Left lung (tissue), 10 donors: ENCODE results near the gene C10orf71. TPM values are rescaled to one million over a fixed set of nuclear protein-coding genes. Genes with fewer than 3 reads are reported as not detected.
A peak's percentile ranks its signal among the peaks of the same experiment; 100 is the strongest.

Experiments
- ATAC-seq: fragments of 200-7000 bp; cut with Tn5 transposase; one replicate; pipeline ENCODE4 v1.9.1; 2020; ENCODE audit warnings: moderate library complexity
- DNase-seq, 4 donors: peaks; one replicate each; pipeline ENCODE4 v3.0.0-alpha.2; 2013 to 2020
- H3K27ac ChIP-seq, 2 donors: fragments of 200-600 bp; sonication (generic) in 1 of 2; one replicate each; pipeline versions ENCODE4 v1.5.0 to v1.8.0; 2020 to 2021
- H3K27me3 ChIP-seq, 2 donors: fragments of 200-600 bp; sonication (generic) in 1 of 2; one replicate each; pipeline versions ENCODE4 v1.5.0 to v1.8.0; 2020 to 2021
- H3K36me3 ChIP-seq, 2 donors: fragments of 200-600 bp; sonication (generic) in 1 of 2; one replicate each; pipeline versions ENCODE4 v1.5.0 to v1.8.0; 2020 to 2021
- H3K4me1 ChIP-seq, 2 donors: fragments of 200-600 bp; one replicate each; pipeline ENCODE4 v1.8.0; 2021
- H3K4me3 ChIP-seq, 2 donors: fragments of 200-600 bp; sonication (generic) in 1 of 2; one replicate each; pipeline versions ENCODE4 v1.5.0 to v1.8.0; 2020 to 2021; ENCODE audit warnings: mild to moderate bottlenecking in 1 of 2
- H3K9me3 ChIP-seq, 2 donors: fragments of 200-600 bp; sonication (generic) in 1 of 2; one replicate each; pipeline versions ENCODE4 v1.5.0 to v1.8.0; 2020 to 2021
- CTCF ChIP-seq, 2 donors: fragments of 200-600 bp; sonication (generic) in 1 of 2; IDR thresholded peaks; one replicate each; pipeline versions ENCODE4 v1.5.0 to v1.8.0; 2021; ENCODE audit warnings: antibody characterized with exemption in 2 of 2
- intact Hi-C, 2 donors: fragments of 100-400 bp; cut with DNase I; formaldehyde crosslinking; loops; one replicate each; pipeline versions ENCODE4 v1.11.2 to v1.14.2; 2022
- polyA plus RNA-seq, 6 donors: library from polyadenylated mRNA; unstranded; fragments of 120-200 nt; gene quantifications; one replicate each; pipeline ENCODE4 v1.2.1, GENCODE V29; 2013; ENCODE audit not compliant: insufficient read length in 6 of 6
- total RNA-seq, 2 donors: library from RNA; stranded (reverse); fragmentation: NEBNext Ultra II Directional; extraction: Animal tissue kit (Norgen Biotek cat#: 25700); gene quantifications; one replicate each; pipeline ENCODE4 v1.2.1, GENCODE V29; 2021
- donor health status: DM: no; HTN: yes; CAD: no.
- donor health status: DM: no; HTN: no; CAD: no.

C10orf71 gene
- total and polyA plus RNA-seq, 8 donors = not detected

DNA sequence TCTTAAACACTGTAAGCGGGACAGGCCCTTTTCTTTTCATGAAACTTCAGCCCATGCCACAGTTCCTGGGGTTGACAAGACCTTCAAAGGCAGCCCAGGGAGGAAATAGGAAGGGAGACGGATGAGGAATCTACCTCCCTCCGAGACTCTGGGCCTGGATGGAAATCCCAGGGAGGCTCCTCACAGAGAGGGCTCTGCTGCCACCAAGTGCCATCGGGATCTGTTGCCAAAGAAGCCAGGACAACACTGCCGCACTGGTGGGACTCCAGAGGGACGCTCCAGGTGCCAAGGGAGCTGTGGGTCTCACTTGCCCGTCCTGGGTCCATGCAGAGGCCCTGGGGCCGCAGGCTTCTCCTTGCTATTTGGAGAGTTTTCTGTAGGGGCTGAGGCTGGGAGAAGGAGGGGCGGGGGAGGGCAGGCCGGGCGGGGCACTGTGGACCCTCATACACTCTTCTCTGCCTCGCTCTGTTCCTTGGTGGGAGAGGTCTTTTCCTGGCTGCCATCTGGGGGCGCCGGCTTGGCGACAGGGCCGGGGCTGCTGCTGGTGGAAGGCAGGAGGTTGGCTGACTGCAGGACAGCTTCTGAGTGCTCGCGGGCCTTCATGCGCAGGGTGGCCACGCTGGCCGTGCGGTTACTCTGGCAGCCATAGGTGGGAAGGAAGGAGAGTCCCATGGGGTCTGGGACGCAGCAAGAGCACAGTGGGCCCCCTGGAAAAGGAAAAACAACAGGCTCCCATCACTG is 66.9 kb downstream of the C10orf71 start:
- Histone ChIP-seq H3K27me3 (no peaks in the 10 kb centered on the region), H3K4me3 (no peak overlapping the region), H3K9me3 (no peaks in the 10 kb centered on the region), H3K36me3 (no peaks in the 10 kb centered on the region), H3K4me1 (peaks cover 0 to 8% of the 10 kb centered on the region in 2 donors), H3K27ac (no peak overlapping the region)
- no peak for TF ChIP-seq CTCF (IDR thresholded peaks at IDR 0.05)
- DNase-seq (no peak), ATAC-seq (no peak)
- intact Hi-C loops = no loop called here

GRCh38 chr10:49366460-49366859 is 67.5 kb downstream of the C10orf71 start:
- Histone ChIP-seq H3K36me3 (no peaks in the 10 kb centered on the region), H3K9me3 (no peaks in the 10 kb centered on the region), H3K4me1 (peaks cover 0 to 8% of the 10 kb centered on the region in 2 donors), H3K27me3 (no peaks in the 10 kb centered on the region), H3K4me3 (no peak overlapping the region), H3K27ac (no peak overlapping the region)
- TF ChIP-seq CTCF (IDR thresholded peaks at IDR 0.05) = no peak
- intact Hi-C loops = no loop called here
- DNase-seq (no peak), ATAC-seq (no peak)

DNA sequence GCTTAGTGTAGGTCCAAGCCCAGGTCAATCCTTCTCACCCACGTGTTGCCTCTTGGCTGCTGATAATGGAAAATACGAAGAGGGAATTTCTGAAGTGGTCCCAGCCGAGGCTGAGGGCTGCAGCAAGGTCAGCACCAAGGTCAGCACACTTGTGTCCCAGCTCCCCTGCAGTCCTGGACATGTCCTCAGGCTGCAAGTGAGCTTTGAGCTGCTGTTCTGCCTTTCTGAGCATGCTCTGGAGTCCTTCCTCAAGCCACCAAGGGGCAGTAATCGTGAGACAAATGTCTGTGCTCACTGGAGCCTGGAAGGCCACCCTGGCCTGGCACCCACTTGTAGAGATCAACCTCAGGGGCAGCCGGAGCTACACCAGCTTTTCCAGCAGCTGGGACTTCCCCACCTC is 68.6 kb downstream of the C10orf71 start:
- no peak for TF ChIP-seq CTCF (IDR thresholded peaks at IDR 0.05)
- no peak for ATAC-seq
- Histone ChIP-seq H3K27me3 (no peaks in the 10 kb centered on the region), H3K27ac (no peak overlapping the region), H3K9me3 (no peaks in the 10 kb centered on the region), H3K4me3 (no peak overlapping the region), H3K4me1 (peaks cover 0 to 8% of the 10 kb centered on the region in 2 donors), H3K36me3 (no peaks in the 10 kb centered on the region)
- intact Hi-C loops = no loop called here
- no peak for DNase-seq

GRCh38 chr10:49368256-49368655 is 69.3 kb downstream of the C10orf71 start:
- intact Hi-C loops = no loop called here
- TF ChIP-seq CTCF (IDR thresholded peaks at IDR 0.05) = no peak
- Histone ChIP-seq H3K4me1 (peaks cover 0 to 3% of the 10 kb centered on the region in 2 donors), H3K4me3 (no peak overlapping the region), H3K9me3 (no peaks in the 10 kb centered on the region), H3K36me3 (no peaks in the 10 kb centered on the region), H3K27me3 (no peaks in the 10 kb centered on the region), H3K27ac (no peak overlapping the region)
- DNase-seq (no peak), ATAC-seq (no peak)

GRCh38 chr10:49369216-49370162 is 70.5 kb downstream of the C10orf71 start:
- no peak for TF ChIP-seq CTCF (IDR thresholded peaks at IDR 0.05)
- no peaks in the 10 kb centered on the region for H3K36me3 ChIP-seq
- ATAC-seq = peak; percentile 84
- H3K27me3 ChIP-seq = no peaks in the 10 kb centered on the region
- intact Hi-C loops = no loop called here
- no peaks in the 10 kb centered on the region for H3K4me1 ChIP-seq
- peak overlapping the region in 1 of 2 donors; percentile 26 for H3K27ac ChIP-seq
- peak in 2 of 4 donors; percentile 79 to 81 for DNase-seq
- no peak overlapping the region for H3K4me3 ChIP-seq
- no peaks in the 10 kb centered on the region for H3K9me3 ChIP-seq
